Measurements from ENCODE around the gene NSD2.
A peak's percentile ranks its signal among the peaks of the same experiment; 100 is the strongest.
"Not testable (repeated sequence)": the region's sequence is repeated elsewhere in the genome, so short reads cannot be mapped to it uniquely, and the experiment has no call there.

NSD2 gene

DNA sequence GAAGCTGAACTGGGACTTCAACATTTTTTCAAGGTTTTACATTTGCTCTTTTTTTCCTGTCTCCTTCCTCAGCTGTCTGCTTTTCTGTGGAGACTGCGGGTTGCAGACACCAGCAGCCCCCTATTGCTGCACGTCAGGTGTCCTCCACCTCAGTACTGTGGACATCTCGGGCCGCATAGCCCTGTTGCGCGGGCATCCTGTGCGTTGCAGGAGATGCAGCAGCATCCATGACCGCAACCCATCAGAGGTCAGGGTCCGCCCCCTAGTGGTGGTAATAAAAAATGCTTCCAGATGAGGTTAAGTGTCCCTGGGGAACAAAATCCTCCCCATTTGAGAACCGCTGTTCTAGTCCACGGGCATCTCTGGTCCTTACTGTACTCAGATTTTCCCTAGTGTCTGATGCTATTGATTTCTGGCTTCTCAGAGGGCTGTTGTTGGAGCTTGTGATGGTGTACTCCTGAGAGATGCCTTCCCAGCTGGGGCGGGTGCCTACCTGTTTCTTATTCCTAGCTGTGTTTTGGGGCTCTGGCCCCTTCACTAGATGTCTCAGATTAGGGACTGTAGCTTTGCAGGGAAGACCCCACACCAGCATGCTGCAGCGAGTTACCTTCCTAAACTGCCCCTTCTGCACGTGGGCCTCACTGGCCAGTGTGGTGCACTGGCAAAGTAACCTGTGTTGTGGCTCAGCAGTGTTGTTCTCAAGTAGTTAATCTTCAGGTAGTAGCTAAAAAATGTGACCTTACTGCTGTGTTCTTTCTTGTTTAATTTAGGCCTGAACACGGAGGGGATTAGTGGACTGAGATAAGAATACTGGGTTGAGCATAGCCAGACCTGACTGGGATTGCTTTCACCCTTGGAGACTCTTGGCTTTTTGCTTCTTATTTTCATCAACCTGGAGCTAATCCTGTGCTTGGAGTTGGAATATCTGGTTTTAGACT lies 28.2 kb downstream of the NSD2 start:
- DNase-seq: peak; percentile 21

- no peak for DNase-seq
These were observed 28.9 kb downstream of the NSD2 start for GRCh38 chr4:1900087-1900433.

GRCh38 chr4:1900624-1901023 lies 29.4 kb downstream of the NSD2 start:
- DNase-seq: no peak

- DNase-seq: no peak
These were observed 29.9 kb downstream of the NSD2 start for GRCh38 chr4:1901127-1901526.

- DNase-seq: no peak
These were observed 31.1 kb downstream of the NSD2 start for GRCh38 chr4:1902243-1902642.

DNA sequence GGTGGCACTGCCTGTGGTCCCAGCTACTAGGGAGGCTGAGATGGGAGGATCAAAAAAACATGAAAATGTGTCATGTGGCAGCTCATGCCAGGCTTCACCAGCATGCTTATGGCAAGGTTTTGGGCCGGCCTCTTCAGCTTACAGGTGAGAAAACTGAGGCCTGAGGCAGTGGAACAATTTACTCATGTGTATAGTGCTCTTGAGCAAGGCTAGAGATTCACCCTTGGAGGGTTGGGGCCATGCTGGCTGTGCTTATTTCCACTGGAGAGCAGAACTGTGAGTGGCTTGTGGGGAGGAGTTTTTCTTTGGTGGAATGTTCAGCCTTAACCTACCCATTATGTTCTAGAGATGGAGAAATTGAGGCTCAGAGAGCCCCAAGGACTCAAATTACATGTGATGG lies 31.8 kb downstream of the NSD2 start:
- DNase-seq: no peak

GRCh38 chr4:1904042-1904441 lies 32.8 kb downstream of the NSD2 start:
- no peak for DNase-seq

DNA sequence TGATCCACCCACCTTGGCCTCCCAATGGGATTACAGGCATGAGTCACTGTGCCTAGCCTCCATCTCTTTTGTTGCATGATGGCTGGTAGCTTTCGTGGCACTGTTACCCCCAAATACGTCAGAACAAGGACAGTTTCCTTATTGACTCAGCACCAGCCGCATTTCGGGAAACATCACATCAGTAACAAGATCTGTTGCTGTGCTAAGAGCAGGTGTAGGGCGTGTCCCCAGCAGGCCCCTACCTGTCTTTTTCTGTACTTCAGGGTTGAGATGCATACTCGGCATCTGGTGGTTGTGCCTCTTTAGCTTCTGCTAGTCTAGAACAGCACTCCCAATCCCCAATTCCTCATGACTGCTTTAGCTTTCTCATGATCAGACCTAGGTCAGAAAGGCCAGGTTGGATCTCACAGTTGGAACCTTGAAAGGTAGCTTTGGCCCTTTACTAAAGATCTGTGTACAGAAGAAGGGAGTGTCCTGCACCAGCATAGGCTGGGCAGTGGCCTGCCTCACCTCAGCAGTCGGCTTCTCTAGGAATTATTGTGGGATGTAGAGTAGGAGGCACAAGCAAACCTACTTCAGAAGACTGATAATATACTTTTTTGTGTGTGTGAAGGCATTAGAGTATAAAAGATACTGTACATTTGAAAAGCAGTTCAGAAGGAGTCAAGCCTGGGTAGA lies 36.8 kb downstream of the NSD2 start:
- DNase-seq: no peak

DNA sequence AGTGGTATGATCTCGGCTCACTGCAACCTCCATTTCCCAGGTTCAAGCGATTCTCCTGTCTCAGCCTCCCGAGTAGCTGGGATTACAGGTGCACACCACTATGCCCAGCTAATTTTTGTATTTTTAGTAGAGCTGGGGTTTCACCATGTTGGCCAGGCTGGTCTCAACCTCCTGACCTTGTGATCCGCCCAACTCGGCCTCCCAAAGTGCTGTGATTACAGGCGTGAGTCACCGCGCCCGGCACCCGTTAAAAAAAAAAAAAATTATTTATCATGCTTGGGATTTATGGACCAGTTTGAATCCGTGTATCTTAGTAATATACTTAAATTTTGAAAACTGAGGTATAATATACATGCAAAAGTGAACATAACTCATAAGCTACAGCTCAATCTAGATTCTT lies 38.5 kb downstream of the NSD2 start:
- DNase-seq: not testable (repeated sequence)

DNA sequence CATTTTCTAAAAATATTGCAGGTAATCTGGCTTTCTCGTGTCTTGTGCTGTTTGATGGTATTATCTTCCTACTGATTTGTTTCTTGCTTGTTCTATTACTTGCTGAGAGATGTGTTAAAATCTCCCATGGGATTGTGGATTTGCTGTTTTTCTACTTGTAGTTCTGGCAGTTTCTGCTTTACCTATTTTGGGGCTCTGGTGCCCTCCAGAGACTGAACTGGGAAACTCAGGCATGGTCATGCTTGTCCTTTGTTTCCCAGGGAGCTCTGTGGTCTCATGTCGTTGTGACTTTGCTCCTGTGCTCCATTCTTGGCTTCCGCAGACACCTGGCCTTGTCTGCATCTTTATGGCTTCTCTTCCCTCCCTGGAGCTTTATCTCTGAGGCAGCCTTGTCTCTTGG lies 39.5 kb downstream of the NSD2 start:
- peak; percentile 24 for DNase-seq

GRCh38 chr4:1911316-1911715 lies 40.1 kb downstream of the NSD2 start:
- DNase-seq: not testable (repeated sequence)

- DNase-seq: no peak
These were observed 51.6 kb downstream of the NSD2 start for GRCh38 chr4:1922821-1923220.

GRCh38 chr4:1927675-1928074 lies 56.5 kb downstream of the NSD2 start:
- DNase-seq: no peak

GRCh38 chr4:1928356-1929239 lies 57.4 kb downstream of the NSD2 start:
- DNase-seq: no peak

GRCh38 chr4:1932736-1933135 lies 61.5 kb downstream of the NSD2 start:
- no peak for DNase-seq

- DNase-seq: no peak
These were observed 62.5 kb downstream of the NSD2 start for GRCh38 chr4:1933700-1934099.

DNA sequence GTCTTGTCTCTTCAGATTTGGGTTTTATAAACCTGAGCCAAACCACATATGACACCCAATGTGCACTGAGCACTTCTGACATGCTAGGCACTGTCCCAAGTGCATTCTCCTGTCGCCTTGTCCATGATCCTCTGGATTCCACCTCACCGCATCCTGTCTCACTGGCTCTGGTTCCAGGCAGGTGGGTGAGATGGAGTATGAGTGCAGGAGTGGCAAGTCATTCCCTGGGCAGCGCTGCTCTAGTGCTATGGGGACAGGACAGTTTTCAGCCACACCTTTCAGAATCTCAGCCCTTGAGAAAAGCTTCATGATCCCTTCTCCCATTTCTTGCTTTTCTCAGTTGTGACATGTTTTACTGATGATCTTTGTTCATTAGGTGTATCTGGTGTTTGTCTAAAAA lies 66.4 kb downstream of the NSD2 start:
- no peak for DNase-seq

DNA sequence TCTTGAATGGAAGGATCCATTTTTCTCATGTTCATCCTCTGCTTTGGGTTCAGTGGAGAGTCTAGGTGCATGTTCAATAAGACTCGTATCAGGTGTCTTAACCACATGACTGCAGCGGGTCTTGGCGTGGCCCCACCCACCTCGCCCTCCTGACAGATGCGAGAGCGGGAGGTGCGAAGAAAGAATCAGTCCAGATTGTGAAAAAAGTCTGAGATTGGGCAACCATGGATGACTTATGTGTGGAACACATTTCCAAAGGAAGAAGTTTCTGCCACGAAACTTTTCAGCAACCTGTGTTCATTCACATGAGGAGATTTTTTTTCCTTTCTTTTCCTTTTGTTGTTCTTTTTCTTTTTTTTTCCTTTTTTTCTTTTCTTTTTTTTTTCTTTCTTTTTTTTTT lies 66.8 kb downstream of the NSD2 start:
- no peak for DNase-seq

GRCh38 chr4:1939664-1940509 lies 68.7 kb downstream of the NSD2 start:
- no peak for DNase-seq

GRCh38 chr4:1940566-1940965 lies 69.4 kb downstream of the NSD2 start:
- no peak for DNase-seq

DNA sequence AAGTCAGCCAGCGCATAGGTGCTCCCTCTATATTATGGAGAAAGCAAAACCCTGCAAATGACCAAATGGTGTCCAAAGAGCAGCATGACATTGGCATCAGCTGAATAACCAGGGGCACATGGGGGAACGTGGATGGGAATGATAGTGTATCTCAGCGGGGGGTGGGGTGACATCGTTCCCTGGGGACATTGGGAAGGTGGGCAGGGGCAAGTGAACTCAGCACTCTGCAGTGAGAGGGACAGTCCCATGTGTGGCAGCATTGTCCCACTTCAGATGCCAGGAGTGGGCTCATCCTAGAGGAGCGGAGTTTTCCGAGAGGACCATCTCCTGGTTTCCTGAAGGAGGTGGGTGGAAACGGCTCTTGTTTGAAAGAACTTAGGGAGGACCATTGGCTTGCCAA lies 72.7 kb downstream of the NSD2 start:
- no peak for DNase-seq

GRCh38 chr4:1945124-1945895 lies 74.1 kb downstream of the NSD2 start:
- no peak for DNase-seq

Measured in NCI-H1694 (cell line).